Liver (tissue), 9 donors: ENCODE results near the gene LRRC8B. TPM values are rescaled to one million over a fixed set of nuclear protein-coding genes. Genes with fewer than 3 reads are reported as not detected.

Experiments
- DNase-seq: peaks from one replicate; pipeline ENCODE4 v3.0.0-alpha.2; 2017; ENCODE audit warnings: low spot score
- H3K27ac ChIP-seq, 2 donors: one replicate each; pipeline ENCODE4 v1.7.0; 2013; ENCODE audit warnings: inconsistent platforms in 2 of 2, low read length in 2 of 2, control low read depth in 1 of 2, low read depth in 1 of 2, mild to moderate bottlenecking in 1 of 2
- H3K27me3 ChIP-seq, 4 donors: one replicate each; pipeline versions ENCODE4 v1.6.1 to v1.7.0; 2013; ENCODE audit warnings: low read length in 3 of 4, inconsistent platforms in 1 of 4, mild to moderate bottlenecking in 1 of 4, moderate library complexity in 1 of 4; ENCODE audit not compliant: control insufficient read depth in 4 of 4, insufficient read depth in 4 of 4
- H3K36me3 ChIP-seq, 4 donors: one replicate each; pipeline versions ENCODE4 v1.6.1 to v1.7.0; 2013; ENCODE audit warnings: low read length in 3 of 4, mild to moderate bottlenecking in 3 of 4, low read depth in 1 of 4, moderate library complexity in 1 of 4; ENCODE audit not compliant: control insufficient read depth in 4 of 4, insufficient read depth in 3 of 4
- H3K4me1 ChIP-seq, 4 donors: one replicate each; pipeline versions ENCODE4 v1.6.1 to v1.7.0; 2013; ENCODE audit warnings: low read length in 3 of 4, mild to moderate bottlenecking in 3 of 4, moderate library complexity in 1 of 4; ENCODE audit not compliant: control insufficient read depth in 4 of 4, insufficient read depth in 4 of 4
- H3K4me3 ChIP-seq, 3 donors: one replicate each; pipeline versions ENCODE4 v1.6.1 to v1.7.0; 2013; ENCODE audit warnings: low read length in 3 of 3, control low read depth in 1 of 3, low read depth in 1 of 3, mild to moderate bottlenecking in 1 of 3
- H3K9ac ChIP-seq, 2 donors: one replicate each; pipeline ENCODE4 v1.7.0; 2013; ENCODE audit warnings: low read length in 2 of 2, mild to moderate bottlenecking in 2 of 2, moderate library complexity in 2 of 2, control low read depth in 1 of 2, low read depth in 1 of 2
- H3K9me3 ChIP-seq, 4 donors: one replicate each; pipeline versions ENCODE4 v1.6.1 to v1.7.0; 2013; ENCODE audit warnings: low read length in 3 of 4; ENCODE audit not compliant: control insufficient read depth in 4 of 4
- EGR1 ChIP-seq, 2 donors: IDR thresholded peaks; 2 replicates each; pipeline ENCODE4 v1.6.1; 2016 to 2018; ENCODE audit warnings: antibody characterized with exemption in 2 of 2, low read depth in 2 of 2
- FOXA1 ChIP-seq: IDR thresholded peaks from 2 replicates; pipeline ENCODE4 v1.6.1; 2016; ENCODE audit warnings: antibody characterized with exemption
- FOXA2 ChIP-seq: IDR thresholded peaks from 2 replicates; pipeline ENCODE4 v1.6.1; 2016; ENCODE audit warnings: antibody characterized with exemption
- GABPA ChIP-seq, 2 donors: IDR thresholded peaks in 1 of 2; conservative IDR thresholded peaks in 1 of 2; 2 replicates each; pipeline ENCODE4 v1.6.1; 2016; ENCODE audit warnings: antibody characterized with exemption in 2 of 2, mild to moderate bottlenecking in 1 of 2, moderate library complexity in 1 of 2
- HNF4A ChIP-seq, 2 donors: conservative IDR thresholded peaks; 2 replicates each; pipeline ENCODE4 v1.6.1; 2016; ENCODE audit warnings: antibody characterized with exemption in 2 of 2, mild to moderate bottlenecking in 2 of 2
- HNF4G ChIP-seq: IDR thresholded peaks from 2 replicates; pipeline ENCODE4 v1.6.1; 2016; ENCODE audit warnings: antibody characterized with exemption
- NR2F2 ChIP-seq: IDR thresholded peaks from 2 replicates; pipeline ENCODE4 v1.6.1; 2016; ENCODE audit warnings: antibody characterized with exemption
- RAD21 ChIP-seq, 2 donors: IDR thresholded peaks; 2 replicates each; pipeline ENCODE4 v1.6.1; 2016; ENCODE audit warnings: antibody characterized with exemption in 2 of 2, mild to moderate bottlenecking in 2 of 2
- RXRA ChIP-seq, 2 donors: IDR thresholded peaks; 2 replicates each; pipeline ENCODE4 v1.6.1; 2017 to 2018; ENCODE audit warnings: antibody characterized with exemption in 2 of 2, mild to moderate bottlenecking in 1 of 2
- SP1 ChIP-seq: IDR thresholded peaks from 2 replicates; pipeline ENCODE4 v1.6.1; 2018; ENCODE audit warnings: antibody characterized with exemption, mild to moderate bottlenecking
- TAF1 ChIP-seq: conservative IDR thresholded peaks from 2 replicates; pipeline ENCODE4 v1.6.1; 2016; ENCODE audit warnings: antibody characterized with exemption, mild to moderate bottlenecking
- YY1 ChIP-seq: IDR thresholded peaks from 2 replicates; pipeline ENCODE4 v1.6.1; 2016; ENCODE audit warnings: antibody characterized with exemption, mild to moderate bottlenecking
- WGBS: extraction: QIAGEN DNeasy Blood & Tissue Kit; methylation state at CpG from one replicate; pipeline ENCODE4 v1.1.7; 2013; 5-methylcytosine and 5-hydroxymethylcytosine counted together
- polyA plus RNA-seq, 2 donors: library from polyadenylated mRNA; stranded (reverse) in 1 of 2; unstranded in 1 of 2; fragments of 200-250 nt in 1 of 2; fragments of >200 nt in 1 of 2; fragmentation: Nextera tagmentation in 1 of 2; extraction: Ambion mirVana in 1 of 2; gene quantifications; one replicate each; pipeline versions ENCODE4 v1.2.1 to v1.2.3, GENCODE V29; 2013 to 2015
- total RNA-seq, 2 donors: library from RNA; depleted of rRNA; stranded (reverse); fragments of >200 nt; gene quantifications; one replicate each; pipeline ENCODE4 v1.2.3, GENCODE V29; 2014
- TF ChIP-seq, protein P1 (sequence below): IDR thresholded peaks from 2 replicates; pipeline ENCODE4 v1.6.1; 2016; ENCODE audit warnings: antibody characterized with exemption
- TF ChIP-seq, protein P2 (sequence below): IDR thresholded peaks from 2 replicates; pipeline ENCODE4 v1.6.1; 2016; ENCODE audit warnings: antibody characterized with exemption
- TF ChIP-seq, protein P3 (sequence below): fragments of 150-350 bp; IDR thresholded peaks from 2 replicates; pipeline ENCODE4 v1.5.1; 2017; ENCODE audit warnings: improper control_type of control experiment, low read depth, low read length; ENCODE audit not compliant: missing input control
- TF ChIP-seq, protein P4 (sequence below): IDR thresholded peaks from 2 replicates; pipeline ENCODE4 v1.6.1; 2016; ENCODE audit warnings: antibody characterized with exemption, mild to moderate bottlenecking
- TF ChIP-seq, protein P5 (sequence below): IDR thresholded peaks from 2 replicates; pipeline ENCODE4 v1.6.1; 2016; ENCODE audit warnings: antibody characterized with exemption
- donor health status: healthy.
- donor health status: healthy.
- donor health status: healthy.
- donor health status: healthy.
- donor health status: healthy.

Gene LRRC8B
- total and polyA plus RNA-seq, 4 donors, result 1.2 to 4.3 (median 2.5) TPM

DNA sequence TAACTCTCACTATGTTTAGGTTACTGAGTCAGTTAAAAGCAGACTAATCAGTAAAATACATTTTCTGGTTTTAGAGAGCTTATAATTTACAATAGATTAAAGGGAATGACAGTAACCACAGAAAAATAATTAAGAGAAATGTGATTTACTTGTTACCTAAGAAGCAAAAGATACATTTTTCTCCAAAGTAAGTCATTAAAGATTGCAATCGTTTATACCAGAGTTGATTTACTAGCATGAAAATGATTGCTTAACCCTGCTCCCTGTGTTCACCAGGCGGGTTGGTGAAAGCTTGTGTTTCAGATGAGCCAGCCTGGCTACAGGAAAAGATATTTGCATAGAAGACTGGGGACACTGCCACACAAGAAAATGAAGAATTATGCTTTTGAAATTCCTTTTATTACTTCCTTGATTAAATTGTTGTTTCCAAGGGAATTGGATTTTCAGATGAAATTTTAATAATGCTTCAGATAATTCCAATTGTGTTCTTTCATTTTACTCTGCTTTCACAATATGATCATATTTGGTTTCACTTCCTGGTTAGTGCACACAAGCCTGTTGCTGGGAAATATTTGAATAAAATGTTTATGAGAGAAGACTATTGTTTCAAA is 27.9 kb downstream of the LRRC8B start:
- Histone ChIP-seq H3K36me3 (no peaks in the 10 kb centered on the region), H3K4me3 (peak overlapping the region in 2 of 3 donors; percentile 0 to 9), H3K27ac (peak overlapping the region; percentile 52 to 68), H3K4me1 (peaks cover 3 to 13% (median 7%) of the 10 kb centered on the region in 4 donors), H3K27me3 (no peaks in the 10 kb centered on the region), H3K9me3 (no peaks in the 10 kb centered on the region), H3K9ac (peak overlapping the region; percentile 12 to 52)
- no peak for DNase-seq
- WGBS, result 8% methylated on average over 2 of the region's 2 CpGs
- TF ChIP-seq YY1 (peak; percentile 41), SP1 (peak; percentile 44), NR2F2 (no peak), HNF4A (conservative IDR thresholded peaks at IDR 0.05) (no peak), RAD21 (IDR thresholded peaks at IDR 0.05) (peak in 1 of 2 donors; percentile 3), EGR1 (IDR thresholded peaks at IDR 0.05; ENCODE audit: low read depth in 2 of 2) (no peak), GABPA (IDR thresholded peaks at IDR 0.05 in 1 of 2, conservative IDR thresholded peaks at IDR 0.05 in 1 of 2) (peak in 1 of 2 donors; percentile 8), FOXA2 (no peak), HNF4G (no peak), TAF1 (peak; percentile 60), RXRA (IDR thresholded peaks at IDR 0.05) (no peak), FOXA1 (no peak)
- TF ChIP-seq, protein P1, sequence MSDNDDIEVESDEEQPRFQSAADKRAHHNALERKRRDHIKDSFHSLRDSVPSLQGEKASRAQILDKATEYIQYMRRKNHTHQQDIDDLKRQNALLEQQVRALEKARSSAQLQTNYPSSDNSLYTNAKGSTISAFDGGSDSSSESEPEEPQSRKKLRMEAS, result peak; percentile 23
- TF ChIP-seq, protein P2, sequence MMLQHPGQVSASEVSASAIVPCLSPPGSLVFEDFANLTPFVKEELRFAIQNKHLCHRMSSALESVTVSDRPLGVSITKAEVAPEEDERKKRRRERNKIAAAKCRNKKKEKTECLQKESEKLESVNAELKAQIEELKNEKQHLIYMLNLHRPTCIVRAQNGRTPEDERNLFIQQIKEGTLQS, result no peak
- TF ChIP-seq, protein P3, sequence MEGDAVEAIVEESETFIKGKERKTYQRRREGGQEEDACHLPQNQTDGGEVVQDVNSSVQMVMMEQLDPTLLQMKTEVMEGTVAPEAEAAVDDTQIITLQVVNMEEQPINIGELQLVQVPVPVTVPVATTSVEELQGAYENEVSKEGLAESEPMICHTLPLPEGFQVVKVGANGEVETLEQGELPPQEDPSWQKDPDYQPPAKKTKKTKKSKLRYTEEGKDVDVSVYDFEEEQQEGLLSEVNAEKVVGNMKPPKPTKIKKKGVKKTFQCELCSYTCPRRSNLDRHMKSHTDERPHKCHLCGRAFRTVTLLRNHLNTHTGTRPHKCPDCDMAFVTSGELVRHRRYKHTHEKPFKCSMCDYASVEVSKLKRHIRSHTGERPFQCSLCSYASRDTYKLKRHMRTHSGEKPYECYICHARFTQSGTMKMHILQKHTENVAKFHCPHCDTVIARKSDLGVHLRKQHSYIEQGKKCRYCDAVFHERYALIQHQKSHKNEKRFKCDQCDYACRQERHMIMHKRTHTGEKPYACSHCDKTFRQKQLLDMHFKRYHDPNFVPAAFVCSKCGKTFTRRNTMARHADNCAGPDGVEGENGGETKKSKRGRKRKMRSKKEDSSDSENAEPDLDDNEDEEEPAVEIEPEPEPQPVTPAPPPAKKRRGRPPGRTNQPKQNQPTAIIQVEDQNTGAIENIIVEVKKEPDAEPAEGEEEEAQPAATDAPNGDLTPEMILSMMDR, result no peak
- TF ChIP-seq, protein P4, sequence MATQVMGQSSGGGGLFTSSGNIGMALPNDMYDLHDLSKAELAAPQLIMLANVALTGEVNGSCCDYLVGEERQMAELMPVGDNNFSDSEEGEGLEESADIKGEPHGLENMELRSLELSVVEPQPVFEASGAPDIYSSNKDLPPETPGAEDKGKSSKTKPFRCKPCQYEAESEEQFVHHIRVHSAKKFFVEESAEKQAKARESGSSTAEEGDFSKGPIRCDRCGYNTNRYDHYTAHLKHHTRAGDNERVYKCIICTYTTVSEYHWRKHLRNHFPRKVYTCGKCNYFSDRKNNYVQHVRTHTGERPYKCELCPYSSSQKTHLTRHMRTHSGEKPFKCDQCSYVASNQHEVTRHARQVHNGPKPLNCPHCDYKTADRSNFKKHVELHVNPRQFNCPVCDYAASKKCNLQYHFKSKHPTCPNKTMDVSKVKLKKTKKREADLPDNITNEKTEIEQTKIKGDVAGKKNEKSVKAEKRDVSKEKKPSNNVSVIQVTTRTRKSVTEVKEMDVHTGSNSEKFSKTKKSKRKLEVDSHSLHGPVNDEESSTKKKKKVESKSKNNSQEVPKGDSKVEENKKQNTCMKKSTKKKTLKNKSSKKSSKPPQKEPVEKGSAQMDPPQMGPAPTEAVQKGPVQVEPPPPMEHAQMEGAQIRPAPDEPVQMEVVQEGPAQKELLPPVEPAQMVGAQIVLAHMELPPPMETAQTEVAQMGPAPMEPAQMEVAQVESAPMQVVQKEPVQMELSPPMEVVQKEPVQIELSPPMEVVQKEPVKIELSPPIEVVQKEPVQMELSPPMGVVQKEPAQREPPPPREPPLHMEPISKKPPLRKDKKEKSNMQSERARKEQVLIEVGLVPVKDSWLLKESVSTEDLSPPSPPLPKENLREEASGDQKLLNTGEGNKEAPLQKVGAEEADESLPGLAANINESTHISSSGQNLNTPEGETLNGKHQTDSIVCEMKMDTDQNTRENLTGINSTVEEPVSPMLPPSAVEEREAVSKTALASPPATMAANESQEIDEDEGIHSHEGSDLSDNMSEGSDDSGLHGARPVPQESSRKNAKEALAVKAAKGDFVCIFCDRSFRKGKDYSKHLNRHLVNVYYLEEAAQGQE, result no peak

DNA sequence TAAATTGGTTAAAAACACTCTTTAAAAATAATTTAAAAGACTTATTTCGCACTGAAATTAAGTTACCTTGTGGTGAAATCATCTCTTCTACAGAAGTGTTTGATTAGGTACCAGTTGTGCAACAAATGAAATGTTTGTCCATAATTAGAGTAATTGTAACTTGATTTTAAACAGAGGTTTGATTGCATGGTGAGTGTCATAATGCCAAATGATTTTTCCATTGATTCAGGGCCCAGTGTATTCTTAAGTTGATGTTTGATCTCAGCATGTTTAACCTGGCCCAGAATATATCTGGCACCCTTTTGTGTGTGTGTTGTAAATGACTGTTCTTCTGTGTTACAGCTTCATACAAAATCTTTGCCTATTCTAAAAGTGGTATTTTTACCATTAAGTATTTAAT is 28.5 kb downstream of the LRRC8B start:
- H3K27me3 ChIP-seq, result no peaks in the 10 kb centered on the region
- peak overlapping the region in 1 of 2 donors; percentile 52 for H3K9ac ChIP-seq
- WGBS, result 41% methylated on average over 1 of the region's 1 CpG
- H3K27ac ChIP-seq, result peak overlapping the region; percentile 52 to 68
- peaks cover 3 to 13% (median 7%) of the 10 kb centered on the region in 4 donors for H3K4me1 ChIP-seq
- no peak for DNase-seq
- no peaks in the 10 kb centered on the region for H3K9me3 ChIP-seq
- no peaks in the 10 kb centered on the region for H3K36me3 ChIP-seq
- H3K4me3 ChIP-seq, result peak overlapping the region in 1 of 3 donors; percentile 0
- TF ChIP-seq NR2F2 (no peak), RAD21 (IDR thresholded peaks at IDR 0.05) (no peak), HNF4A (conservative IDR thresholded peaks at IDR 0.05) (peak; percentile 61 to 74), YY1 (peak; percentile 55), GABPA (IDR thresholded peaks at IDR 0.05 in 1 of 2, conservative IDR thresholded peaks at IDR 0.05 in 1 of 2) (peak in 1 of 2 donors; percentile 20), FOXA1 (peak; percentile 46)
- TF ChIP-seq, protein P2, result peak; percentile 51
- TF ChIP-seq, protein P5, sequence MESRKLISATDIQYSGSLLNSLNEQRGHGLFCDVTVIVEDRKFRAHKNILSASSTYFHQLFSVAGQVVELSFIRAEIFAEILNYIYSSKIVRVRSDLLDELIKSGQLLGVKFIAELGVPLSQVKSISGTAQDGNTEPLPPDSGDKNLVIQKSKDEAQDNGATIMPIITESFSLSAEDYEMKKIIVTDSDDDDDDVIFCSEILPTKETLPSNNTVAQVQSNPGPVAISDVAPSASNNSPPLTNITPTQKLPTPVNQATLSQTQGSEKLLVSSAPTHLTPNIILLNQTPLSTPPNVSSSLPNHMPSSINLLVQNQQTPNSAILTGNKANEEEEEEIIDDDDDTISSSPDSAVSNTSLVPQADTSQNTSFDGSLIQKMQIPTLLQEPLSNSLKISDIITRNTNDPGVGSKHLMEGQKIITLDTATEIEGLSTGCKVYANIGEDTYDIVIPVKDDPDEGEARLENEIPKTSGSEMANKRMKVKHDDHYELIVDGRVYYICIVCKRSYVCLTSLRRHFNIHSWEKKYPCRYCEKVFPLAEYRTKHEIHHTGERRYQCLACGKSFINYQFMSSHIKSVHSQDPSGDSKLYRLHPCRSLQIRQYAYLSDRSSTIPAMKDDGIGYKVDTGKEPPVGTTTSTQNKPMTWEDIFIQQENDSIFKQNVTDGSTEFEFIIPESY, result peak; percentile 47
- TF ChIP-seq, protein P1, result no peak
- TF ChIP-seq, protein P3, result no peak
